COR-L47 (cell line): ENCODE results near the gene FAM241B.

Experiments
- DNase-seq: peaks from one replicate; lab custom pipeline; 2025; lab: John Stamatoyannopoulos, UW

The FAM241B gene

GRCh38 chr10:69649786-69650550 is 19.9 kb downstream of the FAM241B start:
- DNase-seq, result no peak

DNA sequence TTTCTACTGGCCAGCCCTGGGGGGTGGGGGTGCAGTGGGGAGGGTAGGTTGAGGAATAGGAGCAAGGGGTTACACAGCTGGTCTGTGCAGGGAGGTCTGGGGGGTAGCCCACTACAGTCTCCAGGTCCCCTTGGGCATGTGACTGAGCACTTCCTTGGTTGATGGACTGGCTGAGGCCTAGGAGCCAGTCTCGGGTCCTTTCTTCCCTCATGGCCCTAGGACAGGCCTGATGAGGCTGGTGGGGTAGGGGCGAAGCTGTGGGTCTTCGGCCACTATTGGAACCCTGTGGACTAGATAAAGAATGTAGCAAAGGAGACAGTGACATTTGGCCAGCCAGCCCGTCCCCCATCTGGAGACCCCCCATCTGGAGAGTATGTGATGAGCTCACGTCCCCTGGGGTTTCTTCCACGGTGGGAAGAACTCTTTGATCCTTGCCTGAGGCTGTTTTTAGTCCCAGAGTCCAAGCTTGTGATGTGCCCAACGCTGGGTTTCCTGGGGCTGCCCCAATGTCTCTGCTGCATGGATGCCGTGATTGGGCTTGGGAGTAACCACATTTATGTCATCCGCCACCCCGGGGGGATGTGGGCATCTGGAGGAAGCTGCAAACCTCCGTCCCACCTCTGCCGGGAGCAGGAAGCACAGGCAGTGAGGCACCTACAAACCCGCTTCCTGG is 20.7 kb downstream of the FAM241B start:
- no peak for DNase-seq

- DNase-seq, result no peak
These were observed 21.3 kb downstream of the FAM241B start for GRCh38 chr10:69651362-69651761.

DNA sequence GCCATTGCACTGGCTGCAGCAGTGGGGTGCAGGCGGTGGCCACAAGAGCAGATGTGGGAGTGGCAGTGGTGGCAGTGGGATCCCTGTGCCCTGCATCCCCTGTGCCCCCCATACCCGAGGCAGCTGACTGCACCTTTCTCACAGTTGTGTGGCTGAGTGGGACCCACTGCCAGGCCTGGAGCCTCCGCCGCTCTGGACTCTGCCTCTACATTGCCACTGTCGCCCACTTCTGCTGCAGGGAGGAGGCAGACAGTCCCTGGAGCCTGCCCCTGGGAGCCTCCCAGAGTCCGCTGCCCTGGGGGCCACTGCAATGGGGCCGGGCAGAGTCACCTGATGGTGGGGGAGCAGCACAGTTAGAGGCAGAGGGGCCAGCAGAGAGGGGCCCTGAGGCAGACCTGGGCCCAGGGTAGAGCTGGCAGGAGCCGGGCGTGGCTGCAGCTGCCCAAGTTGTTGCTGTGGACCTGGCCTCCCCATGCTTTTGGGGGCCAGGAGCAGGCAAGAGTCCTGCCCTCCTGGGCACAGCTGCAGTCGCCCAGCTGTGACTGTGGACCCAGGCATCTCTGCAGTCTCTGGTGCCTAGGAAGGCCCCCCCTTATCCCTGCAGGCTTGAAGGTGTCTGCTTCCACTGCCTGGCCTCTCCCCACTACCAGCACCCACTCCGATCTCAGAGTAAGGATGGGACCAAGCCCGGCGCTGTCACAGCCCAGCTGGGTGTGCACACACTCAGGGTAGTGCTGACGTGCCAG is 22.2 kb downstream of the FAM241B start:
- DNase-seq, result no peak

DNA sequence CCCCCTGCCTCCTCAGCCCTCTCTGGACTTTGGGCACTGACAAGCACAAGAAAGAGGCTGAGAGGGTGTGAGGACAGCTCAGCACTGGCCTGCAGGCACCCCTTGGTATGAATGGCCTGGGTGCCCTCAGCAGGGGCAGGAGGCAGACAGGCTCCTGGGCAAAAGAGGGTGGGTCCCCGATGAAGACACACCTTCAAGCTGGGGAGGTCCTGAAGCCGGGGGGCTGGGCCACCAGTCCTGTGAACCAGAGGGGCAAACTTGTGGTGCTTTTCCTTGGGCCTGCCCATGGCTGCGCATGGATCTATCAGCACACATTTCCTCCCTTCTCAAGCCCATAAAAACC is 22.8 kb downstream of the FAM241B start:
- DNase-seq, result no peak

DNA sequence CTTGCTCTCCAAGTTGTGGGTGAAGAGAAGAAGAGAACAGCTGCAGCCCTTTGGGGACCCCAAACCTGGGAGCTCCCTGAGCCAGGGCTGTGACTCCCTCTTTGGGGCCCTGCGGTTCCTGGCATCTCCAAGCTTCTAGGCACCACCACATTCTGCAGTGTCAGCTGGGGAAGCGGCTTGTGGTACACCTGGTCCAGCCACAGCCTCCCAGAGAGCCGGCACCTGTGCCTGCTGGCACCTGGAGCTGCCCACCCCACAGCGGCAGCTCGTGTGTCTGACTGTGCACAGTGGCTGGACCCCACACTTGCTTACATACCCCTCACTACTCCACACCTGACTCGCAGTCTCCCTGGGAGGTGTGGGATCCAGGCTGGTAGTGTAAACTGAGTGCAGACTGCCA is 23.5 kb downstream of the FAM241B start:
- DNase-seq, result no peak

DNA sequence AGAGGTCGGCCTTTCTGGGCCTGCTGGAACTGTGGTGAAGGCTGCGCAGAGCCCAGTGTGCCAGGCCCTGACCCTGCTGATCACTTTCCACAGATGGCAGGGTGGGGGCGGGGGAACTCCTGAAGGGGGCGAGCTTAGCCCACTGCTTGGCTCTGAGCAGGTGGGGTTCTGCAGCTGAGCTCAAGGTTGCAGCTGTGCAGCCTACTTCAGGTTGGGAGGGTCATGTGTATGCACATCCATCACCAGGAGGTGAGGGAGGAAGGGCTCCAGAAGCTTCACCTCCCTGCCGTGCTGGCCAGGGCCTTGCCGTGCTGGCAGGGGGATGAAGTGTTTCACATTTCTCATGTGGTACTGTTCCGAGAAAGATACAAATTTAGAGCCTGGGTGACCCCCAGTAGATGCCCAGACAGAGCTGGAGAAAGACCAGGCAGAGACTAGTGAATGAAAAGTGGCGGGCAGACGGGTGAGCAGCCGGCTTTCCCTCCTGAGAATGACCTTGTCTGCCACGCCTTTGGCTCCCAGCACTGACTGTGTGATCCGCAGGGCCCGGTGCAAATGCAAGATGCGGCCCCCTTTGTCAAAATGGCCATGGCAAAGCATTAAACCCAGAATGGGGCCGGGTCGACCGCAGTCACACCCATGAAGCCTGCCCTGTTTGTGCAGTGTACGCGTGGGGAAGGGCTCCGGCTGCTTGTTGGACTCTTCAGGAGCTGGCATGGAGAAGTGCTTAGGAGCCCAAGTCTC is 25.2 kb downstream of the FAM241B start:
- DNase-seq, result no peak

GRCh38 chr10:69655868-69656555 is 26.0 kb downstream of the FAM241B start:
- DNase-seq, result no peak

GRCh38 chr10:69656742-69657269 is 26.8 kb downstream of the FAM241B start:
- no peak for DNase-seq

DNA sequence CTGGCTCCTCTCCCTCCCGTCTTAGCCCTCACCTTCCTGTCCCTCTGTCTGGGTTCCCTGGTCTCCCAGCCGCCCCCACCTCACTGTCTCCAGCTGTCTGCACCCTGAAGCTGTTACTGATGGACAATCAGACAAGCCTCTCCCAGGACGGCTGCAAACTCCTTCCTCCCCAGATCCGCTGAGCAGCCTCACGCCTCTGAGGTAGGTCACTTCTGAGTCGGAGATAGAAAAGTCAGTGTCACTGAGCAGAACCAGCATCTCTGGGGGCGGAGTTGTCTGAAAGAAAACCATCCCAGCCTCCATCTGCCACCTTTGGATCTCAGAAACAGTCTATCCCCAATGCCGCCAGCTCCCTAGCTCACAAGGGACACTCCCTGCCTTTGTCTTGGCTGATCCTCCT is 27.4 kb downstream of the FAM241B start:
- no peak for DNase-seq

- no peak for DNase-seq
These were observed 27.8 kb downstream of the FAM241B start for GRCh38 chr10:69657866-69658265.

GRCh38 chr10:69659241-69660038 is 29.4 kb downstream of the FAM241B start:
- DNase-seq, result no peak

DNA sequence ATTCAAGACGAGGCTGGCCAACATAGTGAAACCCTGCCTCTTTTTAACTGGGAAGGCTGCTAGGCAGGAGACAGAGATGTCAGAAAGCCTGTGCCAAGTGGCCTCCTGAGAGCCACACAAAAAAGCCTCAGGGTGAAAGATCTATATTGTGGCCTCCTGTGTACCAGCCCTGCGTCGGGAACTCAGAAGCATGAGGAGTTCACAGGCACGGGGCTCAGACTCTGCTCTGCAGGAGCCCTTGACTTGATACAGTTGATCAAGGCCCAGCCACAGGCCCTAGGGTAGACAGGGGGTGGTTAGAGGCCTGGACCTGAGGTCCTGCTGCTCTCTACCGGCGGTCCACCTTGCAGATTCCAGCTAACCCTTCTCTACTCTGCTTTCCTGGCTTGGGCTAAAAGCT is 30.2 kb downstream of the FAM241B start:
- DNase-seq, result no peak

DNA sequence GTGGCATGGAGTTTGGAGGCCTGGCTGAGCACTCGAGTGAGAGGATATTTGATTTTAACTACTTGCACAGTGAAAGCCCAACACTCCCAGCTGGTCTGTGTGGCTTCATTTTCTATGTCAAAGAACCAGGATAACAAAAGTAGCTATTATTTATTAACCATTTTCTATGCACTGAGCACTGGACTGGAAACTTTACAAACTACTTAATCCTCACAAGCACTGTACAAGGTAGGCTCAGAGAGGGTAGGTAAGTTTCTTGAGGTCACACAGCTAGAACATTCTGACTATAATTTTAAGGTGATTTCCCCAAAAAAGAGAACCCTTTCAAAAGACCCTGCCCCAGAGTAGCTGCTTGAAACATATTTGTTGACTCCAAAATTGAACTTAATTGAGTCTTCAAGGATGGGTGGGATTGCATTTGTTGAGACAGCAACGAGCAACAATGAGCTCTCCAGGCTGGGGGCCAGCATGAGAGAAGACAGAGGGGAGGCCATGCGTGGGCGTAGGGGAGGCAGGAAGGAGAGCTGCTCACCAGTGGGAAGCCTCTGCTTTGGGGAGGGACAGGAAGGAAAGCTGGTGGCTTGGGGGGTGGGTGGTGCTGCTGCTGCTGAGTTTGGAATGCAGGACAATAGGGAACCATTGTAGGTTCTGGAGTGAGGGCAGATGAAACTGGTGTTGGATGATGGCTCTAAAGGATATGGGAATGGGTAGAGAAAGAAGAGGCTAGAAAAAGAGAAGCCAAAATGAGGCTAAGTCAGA is 31.5 kb downstream of the FAM241B start:
- DNase-seq, result no peak

- no peak for DNase-seq
These were observed 32.3 kb downstream of the FAM241B start for GRCh38 chr10:69662173-69662877.

- no peak for DNase-seq
These were observed 32.9 kb downstream of the FAM241B start for GRCh38 chr10:69662901-69663300.

GRCh38 chr10:69663369-69663947 is 33.4 kb downstream of the FAM241B start:
- DNase-seq, result no peak

DNA sequence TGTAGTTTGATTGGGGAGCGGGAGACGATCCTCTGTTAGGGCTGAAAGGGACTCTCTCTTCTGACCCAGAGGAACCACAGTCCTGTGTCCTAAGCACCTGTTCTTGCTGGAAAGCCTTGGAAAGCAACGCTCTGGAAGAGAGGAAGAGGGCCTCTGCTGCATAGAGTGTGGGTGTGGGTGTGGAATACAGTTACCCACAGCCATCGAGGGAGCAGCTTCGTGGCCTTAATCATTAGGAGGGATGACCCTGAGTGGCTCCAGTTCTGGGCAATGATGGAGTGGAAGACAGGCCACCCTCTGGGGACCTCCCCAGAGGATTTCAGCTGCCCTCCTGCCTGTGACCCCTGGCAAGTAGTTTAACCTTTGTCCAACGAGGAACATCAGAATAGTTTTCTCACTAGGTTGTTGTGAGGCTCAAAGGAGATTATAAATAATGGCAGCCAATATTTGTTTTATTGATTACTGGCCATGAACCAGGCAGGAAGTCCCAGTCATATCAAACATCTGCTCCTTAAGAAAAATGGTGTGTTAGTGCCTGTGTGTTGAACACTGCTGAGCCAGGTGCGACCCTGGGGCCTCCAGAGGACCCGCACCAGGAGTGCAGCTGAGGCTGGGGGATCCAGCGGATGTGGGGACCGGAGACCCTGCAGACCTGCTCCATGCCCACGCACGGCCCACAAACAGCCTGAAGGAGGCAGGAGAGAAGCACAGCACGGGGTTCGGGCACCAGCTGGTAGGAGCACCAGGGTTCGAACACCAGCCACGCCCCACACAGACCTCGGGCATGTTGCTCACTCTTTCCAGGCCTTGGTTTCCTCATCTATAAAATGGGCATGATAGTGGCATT is 35.6 kb downstream of the FAM241B start:
- no peak for DNase-seq
